OCI-LY1 (cell line): ENCODE measurements around the gene HTRA3.

Experiments used
- H2AFZ ChIP-seq: fragments of 200-600 bp; sonication (generic), shearing (Covaris generic); 2 replicates; pipeline ENCODE4 v1.6.0; 2014; ENCODE audit warnings: antibody characterized with exemption, mild to moderate bottlenecking, low read length
- H3F3A ChIP-seq: fragments of 200-600 bp; sonication (generic), shearing (Covaris generic); 2 replicates; pipeline ENCODE4 v1.6.0; 2014; ENCODE audit warnings: mild to moderate bottlenecking, antibody characterized with exemption, low read length, moderate library complexity; ENCODE audit not compliant: insufficient read depth
- H3K27ac ChIP-seq: fragments of 200-600 bp; sonication (generic); 2 replicates; pipeline ENCODE4 v1.5.1; 2014; ENCODE audit warnings: low read length, mixed run types, mild to moderate bottlenecking, low read depth; ENCODE audit not compliant: poor library complexity, severe bottlenecking
- H3K27me3 ChIP-seq: fragments of 200-600 bp; sonication (generic); 2 replicates; pipeline ENCODE4 v1.6.0; 2014; ENCODE audit warnings: antibody characterized with exemption, mild to moderate bottlenecking, low read length, moderate library complexity; ENCODE audit not compliant: insufficient read depth
- H3K36me3 ChIP-seq: fragments of 200-600 bp; sonication (generic); 2 replicates; pipeline ENCODE4 v1.6.1; 2014; ENCODE audit warnings: mild to moderate bottlenecking, antibody characterized with exemption, low read length, moderate library complexity, mixed read lengths; ENCODE audit not compliant: insufficient read depth
- H3K4me1 ChIP-seq: fragments of 200-600 bp; sonication (generic); 2 replicates; pipeline ENCODE4 v1.5.1; 2014; ENCODE audit warnings: mild to moderate bottlenecking, low read length, moderate library complexity; ENCODE audit not compliant: insufficient read depth, severe bottlenecking
- H3K4me2 ChIP-seq: fragments of 200-600 bp; sonication (generic), shearing (Covaris generic); 2 replicates; pipeline ENCODE4 v1.6.1; 2014; ENCODE audit warnings: low read length
- H3K4me3 ChIP-seq: fragments of 200-600 bp; sonication (generic); 2 replicates; pipeline ENCODE4 v1.5.1; 2014; ENCODE audit warnings: low read length, low read depth, mild to moderate bottlenecking, mixed read lengths; ENCODE audit not compliant: poor library complexity, severe bottlenecking
- H3K79me2 ChIP-seq: fragments of 200-600 bp; shearing (Covaris generic); 2 replicates; pipeline ENCODE4 v1.6.1; 2016; ENCODE audit warnings: mixed run types, low read length, mixed read lengths; ENCODE audit not compliant: insufficient read depth
- H3K9ac ChIP-seq: fragments of 200-600 bp; sonication (generic), shearing (Covaris generic); 2 replicates; pipeline ENCODE4 v1.6.1; 2014; ENCODE audit warnings: mild to moderate bottlenecking, low read length, mixed read lengths
- H3K9me2 ChIP-seq: fragments of 200-600 bp; sonication (generic), shearing (Covaris generic); 2 replicates; pipeline ENCODE4 v1.6.1; 2014; ENCODE audit warnings: low read depth, mild to moderate bottlenecking, low read length, mixed read lengths
- H3K9me3 ChIP-seq: fragments of 200-600 bp; shearing (Covaris generic); 2 replicates; pipeline ENCODE4 v1.6.1; 2014; ENCODE audit warnings: low read length, mixed read lengths
- H4K20me1 ChIP-seq: fragments of 200-600 bp; sonication (generic), shearing (Covaris generic); 2 replicates; pipeline ENCODE4 v1.6.0; 2016; ENCODE audit warnings: mild to moderate bottlenecking, low read length; ENCODE audit not compliant: insufficient read depth
- CTCF ChIP-seq: fragments of 200-600 bp; sonication (generic), shearing (Covaris generic); IDR thresholded peaks from 2 replicates; pipeline ENCODE4 v1.5.1; 2017; ENCODE audit warnings: mild to moderate bottlenecking, antibody characterized with exemption, low read length, moderate library complexity, mixed read lengths
- EZH2 ChIP-seq: fragments of 200-600 bp; sonication (generic), shearing (Covaris generic); IDR thresholded peaks from 2 replicates; pipeline ENCODE4 v1.8.0; 2017; ENCODE audit warnings: borderline replicate concordance, mixed run types, mild to moderate bottlenecking, antibody characterized with exemption, low read length, moderate library complexity, mixed read lengths

The HTRA3 gene

GRCh38 chr4:8323947-8324555, 54.5 kb downstream of the HTRA3 start:
- Histone ChIP-seq H3K9me3 (no peaks in the 10 kb centered on the region), H3F3A (no peaks in the 10 kb centered on the region), H3K36me3 (no peaks in the 10 kb centered on the region), H3K27me3 (no peaks in the 10 kb centered on the region), H3K79me2 (no peaks in the 10 kb centered on the region), H3K4me1 (peaks cover 12% of the 10 kb centered on the region), H3K9me2 (no peaks in the 10 kb centered on the region), H4K20me1 (no peaks in the 10 kb centered on the region), H3K4me3 (no peak overlapping the region), H3K9ac (no peak overlapping the region), H3K27ac (no peak overlapping the region), H2AFZ (no peak overlapping the region), H3K4me2 (no peak overlapping the region)
- no peak for TF ChIP-seq EZH2
- no peak for TF ChIP-seq CTCF

- no peaks in the 10 kb centered on the region for H3K9me3 ChIP-seq
- no peak overlapping the region for H3K4me3 ChIP-seq
- peaks cover 5% of the 10 kb centered on the region for H3K4me1 ChIP-seq
- no peaks in the 10 kb centered on the region for H4K20me1 ChIP-seq
- H3K9me2 ChIP-seq, result no peaks in the 10 kb centered on the region
- no peak overlapping the region for H3K27ac ChIP-seq
- no peaks in the 10 kb centered on the region for H3K27me3 ChIP-seq
- H3K79me2 ChIP-seq, result no peaks in the 10 kb centered on the region
- H3F3A ChIP-seq, result no peaks in the 10 kb centered on the region
- no peak overlapping the region for H3K9ac ChIP-seq
- no peaks in the 10 kb centered on the region for H3K36me3 ChIP-seq
- no peak overlapping the region for H3K4me2 ChIP-seq
- no peak for TF ChIP-seq EZH2
- TF ChIP-seq CTCF, result no peak
- H2AFZ ChIP-seq, result no peak overlapping the region
These were observed 55.2 kb downstream of the HTRA3 start for GRCh38 chr4:8324640-8325239.

DNA sequence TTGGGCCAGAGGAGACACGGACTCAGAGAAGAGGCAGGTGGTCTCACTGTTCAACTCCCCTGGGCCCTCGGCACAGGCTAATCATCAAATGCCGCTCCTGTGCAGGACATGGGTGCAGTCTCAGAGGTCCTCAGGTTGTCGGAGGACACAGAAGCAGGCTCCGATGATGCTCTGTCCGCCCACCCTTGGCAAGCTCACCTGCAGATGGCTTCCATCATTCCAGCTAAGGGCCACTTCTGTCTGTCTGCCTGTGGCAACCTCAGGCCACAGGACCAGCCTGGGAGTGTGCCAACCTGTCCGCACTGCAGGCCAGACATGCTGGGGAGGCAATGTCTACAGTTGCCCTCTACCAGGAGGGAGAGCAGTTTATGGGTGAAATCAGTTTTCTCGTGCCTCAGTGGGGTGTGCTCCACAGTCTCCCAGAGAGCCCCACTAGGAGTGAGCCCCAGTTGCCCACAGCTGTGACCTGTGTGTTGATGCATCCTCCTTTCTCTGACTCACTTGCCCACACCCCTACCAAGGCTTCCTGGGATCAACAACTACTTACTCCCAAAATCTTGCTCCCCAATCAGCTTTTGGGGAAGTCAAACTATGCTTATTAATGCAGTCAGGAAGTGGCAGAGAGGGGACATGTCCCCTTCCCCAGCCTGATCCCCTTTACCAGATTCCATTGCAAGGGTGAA, 55.9 kb downstream of the HTRA3 start:
- Histone ChIP-seq H3K79me2 (no peaks in the 10 kb centered on the region), H3K36me3 (no peaks in the 10 kb centered on the region), H3K4me3 (no peak overlapping the region), H3K9me2 (no peaks in the 10 kb centered on the region), H3K27me3 (no peaks in the 10 kb centered on the region), H3K4me2 (no peak overlapping the region), H2AFZ (no peak overlapping the region), H3K27ac (no peak overlapping the region), H3K9ac (no peak overlapping the region), H4K20me1 (no peaks in the 10 kb centered on the region), H3K9me3 (no peaks in the 10 kb centered on the region), H3F3A (no peaks in the 10 kb centered on the region), H3K4me1 (no peaks in the 10 kb centered on the region)
- no peak for TF ChIP-seq CTCF
- no peak for TF ChIP-seq EZH2
